ENCODE measurements around the gene TSPAN17. TPM values are rescaled to one million over a fixed set of nuclear protein-coding genes. Genes with fewer than 3 reads are reported as not detected.
A peak's percentile ranks its signal among the peaks of the same experiment; 100 is the strongest.

TSPAN17 gene
- total and polyA plus RNA-seq, 5 donors from 2014 or later = 26.0 to 48.8 (median 34.0) TPM

GRCh38 chr5:176608937-176609723 lies 38.2 kb upstream of the TSPAN17 start:
- Mint-ChIP-seq H3K4me3 (peak overlapping the region; percentile 87 to 91 (median 88)), H3K27me3 (peaks cover 26% of the 10 kb centered on the region), H3K27ac (peak overlapping the region in 1 of 3 donors; percentile 96), H3K36me3 (no peaks in the 10 kb centered on the region), H3K9me3 (peaks cover 0 to 3% (median 0%) of the 10 kb centered on the region in 7 donors), H3K4me1 (peaks cover 0 to 13% (median 10%) of the 10 kb centered on the region in 4 donors)
- no peak for ATAC-seq (ENCODE audit: low read depth in 2 of 2)
- Histone ChIP-seq H3K4me1 (ENCODE audit: control insufficient read depth, insufficient read depth, low read length, poor library complexity, severe bottlenecking) (peaks cover 11% of the 10 kb centered on the region), H3K27ac (ENCODE audit: insufficient read depth, low read length, poor library complexity, severe bottlenecking) (no peak overlapping the region), H3K36me3 (ENCODE audit: control insufficient read depth, insufficient read depth, low read length) (no peaks in the 10 kb centered on the region), H3K4me3 (ENCODE audit: low read depth, low read length) (no peak overlapping the region), H3K9me3 (ENCODE audit: control insufficient read depth in 2 of 2, low read length in 2 of 2) (no peaks in the 10 kb centered on the region), H3K27me3 (ENCODE audit: control insufficient read depth, insufficient read depth, low read length) (peaks cover 7% of the 10 kb centered on the region)
- no peak for DNase-seq

DNA sequence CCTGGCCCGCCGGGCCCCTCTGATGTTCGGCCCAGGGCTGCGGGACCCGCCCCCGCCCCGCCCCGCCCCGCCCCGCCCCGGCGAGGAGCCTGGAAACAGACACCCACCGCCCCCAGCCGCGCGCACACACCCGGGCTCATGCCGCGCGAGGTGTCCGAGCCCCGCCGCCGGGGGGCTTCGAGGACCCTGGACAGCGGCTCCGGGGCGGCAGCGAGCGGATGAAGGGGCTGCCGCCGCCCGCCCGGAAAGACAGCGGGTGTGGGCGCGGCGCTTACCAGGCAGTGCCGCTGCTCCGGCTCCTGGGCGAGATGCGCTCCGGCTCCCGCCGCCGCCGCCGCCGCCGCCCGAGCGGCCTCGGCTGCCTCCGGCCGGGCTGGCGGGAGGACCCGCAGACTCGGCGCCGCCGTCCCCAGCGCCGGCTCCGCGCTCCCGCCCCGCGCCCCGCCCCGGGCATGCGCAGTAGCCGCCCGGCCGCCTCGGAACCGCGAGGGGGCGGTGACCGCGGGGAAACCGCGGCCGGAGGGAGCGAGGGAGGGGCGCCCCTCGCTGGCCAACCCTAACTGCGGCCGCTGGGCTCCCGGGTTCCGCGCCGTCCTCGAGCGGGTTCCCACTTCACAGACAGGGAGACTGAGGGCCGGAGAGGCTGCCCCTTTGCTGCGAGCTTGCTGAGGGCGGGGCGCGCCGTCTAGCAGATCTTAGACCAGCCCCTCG lies 37.4 kb upstream of the TSPAN17 start, which contains the start of gene GPRIN1:
TSS of gene GPRIN1 (minus strand) at position 433 of the 711 bp plus-strand sequence. CDS start 10,322 bp downstream, outside the sequence.
- peak within 1 kb of the TSS in 2 of 3 donors; percentile 20 to 96 for H3K27ac Mint-ChIP-seq
- H3K36me3 Mint-ChIP-seq = no peaks in the 10 kb centered on the region
- peak; percentile 52 to 62 for ATAC-seq (ENCODE audit: low read depth in 2 of 2)
- peaks cover 26% of the 10 kb centered on the region for H3K27me3 Mint-ChIP-seq
- Histone ChIP-seq H3K27ac (ENCODE audit: insufficient read depth, low read length, poor library complexity, severe bottlenecking) (no peak within 1 kb of the TSS), H3K4me1 (ENCODE audit: control insufficient read depth, insufficient read depth, low read length, poor library complexity, severe bottlenecking) (peaks cover 11% of the 10 kb centered on the region), H3K27me3 (ENCODE audit: control insufficient read depth, insufficient read depth, low read length) (peaks cover 7% of the 10 kb centered on the region), H3K9me3 (ENCODE audit: control insufficient read depth in 2 of 2, low read length in 2 of 2) (no peaks in the 10 kb centered on the region), H3K4me3 (ENCODE audit: low read depth, low read length) (peak within 1 kb of the TSS; percentile 37), H3K36me3 (ENCODE audit: control insufficient read depth, insufficient read depth, low read length) (no peaks in the 10 kb centered on the region)
- DNase-seq = peak; percentile 38 to 41 (median 40)
- H3K4me3 Mint-ChIP-seq = peak within 1 kb of the TSS; percentile 87 to 91 (median 89)
- H3K9me3 Mint-ChIP-seq = peaks cover 0 to 3% (median 0%) of the 10 kb centered on the region in 7 donors
- peaks cover 0 to 13% (median 10%) of the 10 kb centered on the region in 4 donors for H3K4me1 Mint-ChIP-seq

DNA sequence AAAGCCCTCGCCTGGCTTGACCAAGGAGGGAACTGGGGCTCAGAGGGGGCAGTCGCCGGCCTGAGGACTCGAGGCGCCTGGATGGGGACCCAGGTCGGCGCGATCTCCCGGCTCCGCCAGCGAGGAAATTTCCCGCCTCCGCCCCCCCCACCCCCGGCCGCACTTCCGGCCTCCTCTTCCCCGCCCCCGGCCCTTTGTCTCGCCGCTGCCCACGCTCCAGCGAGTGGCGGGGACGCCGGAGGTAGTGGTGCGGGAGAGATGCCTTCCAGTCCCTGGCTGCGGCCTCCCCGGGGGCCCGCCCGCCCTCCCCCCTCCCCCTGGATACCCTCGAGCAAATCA lies 36.9 kb upstream of the TSPAN17 start:
- H3K9me3 ChIP-seq (ENCODE audit: control insufficient read depth in 2 of 2, low read length in 2 of 2) = no peaks in the 10 kb centered on the region
- no peaks in the 10 kb centered on the region for H3K36me3 ChIP-seq (ENCODE audit: control insufficient read depth, insufficient read depth, low read length)
- ATAC-seq (ENCODE audit: low read depth in 2 of 2) = no peak
- H3K27ac Mint-ChIP-seq = no peak overlapping the region
- H3K9me3 Mint-ChIP-seq = peaks cover 0 to 3% (median 0%) of the 10 kb centered on the region in 7 donors
- H3K27ac ChIP-seq (ENCODE audit: insufficient read depth, low read length, poor library complexity, severe bottlenecking) = no peak overlapping the region
- no peak for DNase-seq
- H3K36me3 Mint-ChIP-seq = no peaks in the 10 kb centered on the region
- H3K27me3 ChIP-seq (ENCODE audit: control insufficient read depth, insufficient read depth, low read length) = peaks cover 7% of the 10 kb centered on the region
- H3K4me3 Mint-ChIP-seq = peak overlapping the region; percentile 78 to 88 (median 84)
- peak overlapping the region; percentile 37 for H3K4me3 ChIP-seq (ENCODE audit: low read depth, low read length)
- peaks cover 11% of the 10 kb centered on the region for H3K4me1 ChIP-seq (ENCODE audit: control insufficient read depth, insufficient read depth, low read length, poor library complexity, severe bottlenecking)
- peaks cover 29% of the 10 kb centered on the region for H3K27me3 Mint-ChIP-seq
- peaks cover 0 to 13% (median 10%) of the 10 kb centered on the region in 4 donors for H3K4me1 Mint-ChIP-seq

DNA sequence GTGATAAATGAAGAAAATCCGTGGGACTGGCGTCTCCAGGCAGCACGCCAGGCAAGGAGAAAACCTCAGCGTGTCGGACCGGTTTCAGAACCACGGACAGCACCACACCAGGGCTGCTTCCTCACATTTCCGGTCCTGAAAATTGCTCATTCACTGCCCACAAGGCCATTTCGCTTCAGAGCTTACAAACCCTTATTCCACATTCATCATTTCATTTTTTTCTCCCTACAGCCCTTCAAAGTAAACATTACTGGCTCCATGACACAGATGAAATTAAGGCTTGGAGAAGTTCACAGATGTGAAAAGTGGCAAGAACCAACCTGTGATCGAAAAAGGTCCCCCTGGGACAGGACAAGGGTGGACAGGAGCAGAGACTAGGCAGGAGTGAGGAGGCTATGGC lies 35.8 kb upstream of the TSPAN17 start:
- Mint-ChIP-seq H3K36me3 (peaks cover 3% of the 10 kb centered on the region), H3K4me3 (peak overlapping the region in 2 of 4 donors; percentile 0 to 66), H3K27ac (no peak overlapping the region), H3K27me3 (peaks cover 39% of the 10 kb centered on the region), H3K9me3 (peaks cover 0 to 3% (median 0%) of the 10 kb centered on the region in 7 donors), H3K4me1 (peaks cover 0 to 13% (median 10%) of the 10 kb centered on the region in 4 donors)
- Histone ChIP-seq H3K36me3 (ENCODE audit: control insufficient read depth, insufficient read depth, low read length) (no peaks in the 10 kb centered on the region), H3K9me3 (ENCODE audit: control insufficient read depth in 2 of 2, low read length in 2 of 2) (no peaks in the 10 kb centered on the region), H3K4me3 (ENCODE audit: low read depth, low read length) (no peak overlapping the region), H3K27me3 (ENCODE audit: control insufficient read depth, insufficient read depth, low read length) (peaks cover 11% of the 10 kb centered on the region), H3K27ac (ENCODE audit: insufficient read depth, low read length, poor library complexity, severe bottlenecking) (no peak overlapping the region), H3K4me1 (ENCODE audit: control insufficient read depth, insufficient read depth, low read length, poor library complexity, severe bottlenecking) (peaks cover 11% of the 10 kb centered on the region)
- no peak for ATAC-seq (ENCODE audit: low read depth in 2 of 2)
- DNase-seq = peak; percentile 33 to 55 (median 51)

DNA sequence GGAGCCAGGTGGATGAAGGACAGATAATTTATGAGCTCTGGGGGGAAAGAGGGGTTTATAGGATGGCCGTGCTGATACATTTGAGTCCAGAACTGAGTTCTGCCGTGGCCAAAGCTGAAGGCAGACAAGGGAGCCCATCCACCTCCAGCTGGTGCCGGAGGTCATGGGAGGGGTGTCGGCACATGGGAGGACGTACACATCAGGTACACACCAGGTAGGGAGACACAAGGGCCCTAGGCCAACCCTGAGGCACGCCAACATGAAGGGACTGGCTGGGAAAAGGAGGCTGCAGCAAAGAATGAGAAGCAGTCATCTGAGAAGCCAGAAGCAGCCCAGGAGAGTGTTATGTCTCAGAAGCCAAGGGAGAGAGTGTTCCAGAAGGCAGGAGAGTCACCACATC lies 35.3 kb upstream of the TSPAN17 start:
- peaks cover 0 to 3% (median 0%) of the 10 kb centered on the region in 7 donors for H3K9me3 Mint-ChIP-seq
- Histone ChIP-seq H3K4me3 (ENCODE audit: low read depth, low read length) (no peak overlapping the region), H3K36me3 (ENCODE audit: control insufficient read depth, insufficient read depth, low read length) (no peaks in the 10 kb centered on the region), H3K27ac (ENCODE audit: insufficient read depth, low read length, poor library complexity, severe bottlenecking) (no peak overlapping the region), H3K9me3 (ENCODE audit: control insufficient read depth in 2 of 2, low read length in 2 of 2) (no peaks in the 10 kb centered on the region), H3K27me3 (ENCODE audit: control insufficient read depth, insufficient read depth, low read length) (peaks cover 11% of the 10 kb centered on the region), H3K4me1 (ENCODE audit: control insufficient read depth, insufficient read depth, low read length, poor library complexity, severe bottlenecking) (peaks cover 11% of the 10 kb centered on the region)
- peaks cover 3% of the 10 kb centered on the region for H3K36me3 Mint-ChIP-seq
- DNase-seq (no peak), ATAC-seq (ENCODE audit: low read depth in 2 of 2) (no peak)
- peaks cover 0 to 13% (median 10%) of the 10 kb centered on the region in 4 donors for H3K4me1 Mint-ChIP-seq
- peaks cover 40% of the 10 kb centered on the region for H3K27me3 Mint-ChIP-seq
- H3K27ac Mint-ChIP-seq = peak overlapping the region in 1 of 3 donors; percentile 28
- H3K4me3 Mint-ChIP-seq = peak overlapping the region in 3 of 4 donors; percentile 3 to 66 (median 12)

- no peak for ATAC-seq (ENCODE audit: low read depth in 2 of 2)
- peaks cover 13% of the 10 kb centered on the region for H3K27me3 ChIP-seq (ENCODE audit: control insufficient read depth, insufficient read depth, low read length)
- Mint-ChIP-seq H3K27me3 (peaks cover 44% of the 10 kb centered on the region), H3K36me3 (peaks cover 3% of the 10 kb centered on the region), H3K4me1 (peaks cover 0 to 13% (median 10%) of the 10 kb centered on the region in 4 donors), H3K9me3 (peaks cover 0 to 3% (median 0%) of the 10 kb centered on the region in 7 donors), H3K27ac (no peak overlapping the region), H3K4me3 (no peak overlapping the region)
- DNase-seq = no peak
- H3K4me1 ChIP-seq (ENCODE audit: control insufficient read depth, insufficient read depth, low read length, poor library complexity, severe bottlenecking) = peaks cover 11% of the 10 kb centered on the region
- no peak overlapping the region for H3K27ac ChIP-seq (ENCODE audit: insufficient read depth, low read length, poor library complexity, severe bottlenecking)
- H3K4me3 ChIP-seq (ENCODE audit: low read depth, low read length) = no peak overlapping the region
- H3K9me3 ChIP-seq (ENCODE audit: control insufficient read depth in 2 of 2, low read length in 2 of 2) = no peaks in the 10 kb centered on the region
- no peaks in the 10 kb centered on the region for H3K36me3 ChIP-seq (ENCODE audit: control insufficient read depth, insufficient read depth, low read length)
Measured at GRCh38 chr5:176612855-176613254, 34.4 kb upstream of the TSPAN17 start.

DNA sequence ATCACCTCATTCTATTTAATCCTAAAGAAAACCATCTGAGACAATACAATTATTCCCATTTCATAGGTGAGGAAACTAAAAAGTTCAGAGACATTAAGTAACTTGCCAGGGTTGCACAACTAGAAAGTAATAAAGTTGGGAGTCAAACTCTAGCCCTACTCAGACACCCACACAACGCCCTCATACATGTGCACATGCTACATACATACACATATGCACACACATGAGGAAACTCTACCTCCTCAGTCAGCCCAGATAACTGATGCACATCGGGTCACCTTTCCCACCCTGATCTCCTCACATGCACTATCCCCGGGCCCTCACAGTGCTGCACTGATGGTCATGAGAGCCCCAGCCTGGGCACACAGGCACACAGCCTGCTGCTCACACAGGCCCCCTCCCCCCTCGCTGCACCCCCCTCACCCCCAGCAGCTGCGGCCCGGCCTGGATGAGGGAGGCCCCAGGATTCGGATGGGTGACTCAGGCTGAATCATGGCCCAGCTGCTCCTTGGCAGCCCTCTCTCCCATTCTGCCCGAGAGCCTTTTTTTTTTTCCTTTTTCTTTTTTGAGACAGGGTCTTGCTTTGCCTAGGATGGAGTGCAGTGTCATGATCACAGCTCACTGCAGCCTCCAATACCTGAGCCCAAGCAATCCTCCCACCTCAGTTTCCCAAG lies 32.3 kb upstream of the TSPAN17 start:
- peaks cover 19% of the 10 kb centered on the region for H3K27me3 ChIP-seq (ENCODE audit: control insufficient read depth, insufficient read depth, low read length)
- no peak overlapping the region for H3K4me3 Mint-ChIP-seq
- peaks cover 0 to 15% (median 3%) of the 10 kb centered on the region in 4 donors for H3K4me1 Mint-ChIP-seq

More for the DNA sequence above, 32.3 kb upstream of the TSPAN17 start:
- no peaks in the 10 kb centered on the region for H3K9me3 ChIP-seq (ENCODE audit: control insufficient read depth in 2 of 2, low read length in 2 of 2)
- H3K4me1 ChIP-seq (ENCODE audit: control insufficient read depth, insufficient read depth, low read length, poor library complexity, severe bottlenecking) = peaks cover 19% of the 10 kb centered on the region
- Mint-ChIP-seq H3K9me3 (peaks cover 0 to 2% (median 0%) of the 10 kb centered on the region in 7 donors), H3K36me3 (peaks cover 3% of the 10 kb centered on the region), H3K27me3 (peaks cover 50% of the 10 kb centered on the region), H3K27ac (no peak overlapping the region)
- no peak for ATAC-seq (ENCODE audit: low read depth in 2 of 2)
- H3K36me3 ChIP-seq (ENCODE audit: control insufficient read depth, insufficient read depth, low read length) = no peaks in the 10 kb centered on the region
- no peak overlapping the region for H3K27ac ChIP-seq (ENCODE audit: insufficient read depth, low read length, poor library complexity, severe bottlenecking)
- no peak overlapping the region for H3K4me3 ChIP-seq (ENCODE audit: low read depth, low read length)
- DNase-seq = no peak

All from CD4-positive, CD25-positive, alpha-beta regulatory T cell (primary cell).